ENCODE results near the gene ACBD3.
A peak's percentile ranks its signal among the peaks of the same experiment; 100 is the strongest.

GRCh38 chr1:226186124-226187018, at the start of gene ACBD3:
- peak in 1 of 3 experiments; percentile 33 for TF ChIP-seq CTCF (IDR thresholded peaks at IDR 0.05)
- peak; percentile 93 to 95 for TF ChIP-seq POLR2AphosphoS5 (IDR thresholded peaks at IDR 0.05)
- TF ChIP-seq POLR2A (IDR thresholded peaks at IDR 0.05; ENCODE audit: low read depth): peak; percentile 79
- no peak for TF ChIP-seq EP300 (IDR thresholded peaks at IDR 0.05)
